Kidney tubule cell (primary cell): Measurements from ENCODE around the gene VOPP1.
"Not testable (repeated sequence)": the region's sequence is repeated elsewhere in the genome, so short reads cannot be mapped to it uniquely, and the experiment has no call there.

Experiments
- DNase-seq: peaks from one replicate; pipeline ENCODE4 v3.0.0-alpha.2; 2018; ENCODE audit warnings: low spot score

Gene VOPP1, protein sequence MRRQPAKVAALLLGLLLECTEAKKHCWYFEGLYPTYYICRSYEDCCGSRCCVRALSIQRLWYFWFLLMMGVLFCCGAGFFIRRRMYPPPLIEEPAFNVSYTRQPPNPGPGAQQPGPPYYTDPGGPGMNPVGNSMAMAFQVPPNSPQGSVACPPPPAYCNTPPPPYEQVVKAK

DNA sequence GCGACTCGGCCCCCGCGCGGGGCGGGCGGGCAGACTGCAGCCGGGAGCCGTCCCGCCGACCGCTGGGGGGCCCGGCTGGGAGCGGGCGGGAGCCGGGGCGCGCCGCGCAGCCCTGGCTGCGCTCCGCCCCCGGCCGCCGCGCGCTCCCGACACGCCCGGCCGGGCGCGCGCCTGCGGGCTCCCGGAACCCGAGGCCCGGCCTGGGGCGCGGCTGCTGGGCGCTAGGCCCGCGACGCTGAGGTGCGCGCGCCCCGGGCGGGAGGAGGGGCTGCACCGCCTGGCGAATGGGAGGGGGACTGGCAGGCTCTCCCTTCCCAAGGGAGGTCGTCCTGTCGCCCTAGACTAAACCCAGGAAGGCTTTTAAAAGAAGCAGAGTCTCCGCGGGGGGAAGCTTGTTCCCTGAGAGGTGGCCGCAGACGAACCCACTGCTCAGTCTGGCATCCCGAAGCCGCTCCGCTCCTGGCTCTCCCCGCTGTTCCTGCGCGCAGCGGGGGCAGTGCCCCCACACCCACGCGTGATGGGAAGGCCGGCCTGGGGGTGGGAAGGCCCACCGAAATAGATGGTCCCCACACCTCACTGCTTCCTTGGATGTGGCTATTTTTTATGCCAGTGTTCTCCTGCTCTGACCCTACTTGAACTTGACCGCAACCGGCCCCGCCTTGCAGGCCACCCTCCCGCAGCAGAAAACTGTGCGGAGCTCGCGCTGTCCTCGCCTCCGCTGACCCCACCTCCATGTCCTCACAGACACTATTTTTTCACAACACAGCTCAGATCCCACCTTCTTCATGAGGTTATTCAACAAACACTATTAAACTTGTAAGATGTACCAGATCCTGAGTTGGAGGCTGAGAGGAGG lies at the start of gene VOPP1:
VOPP1 (minus strand) TSS at position 125 of the 856 bp plus-strand sequence. CDS start 178 bp downstream, outside the sequence.
- DNase-seq = peak; percentile 81

DNA sequence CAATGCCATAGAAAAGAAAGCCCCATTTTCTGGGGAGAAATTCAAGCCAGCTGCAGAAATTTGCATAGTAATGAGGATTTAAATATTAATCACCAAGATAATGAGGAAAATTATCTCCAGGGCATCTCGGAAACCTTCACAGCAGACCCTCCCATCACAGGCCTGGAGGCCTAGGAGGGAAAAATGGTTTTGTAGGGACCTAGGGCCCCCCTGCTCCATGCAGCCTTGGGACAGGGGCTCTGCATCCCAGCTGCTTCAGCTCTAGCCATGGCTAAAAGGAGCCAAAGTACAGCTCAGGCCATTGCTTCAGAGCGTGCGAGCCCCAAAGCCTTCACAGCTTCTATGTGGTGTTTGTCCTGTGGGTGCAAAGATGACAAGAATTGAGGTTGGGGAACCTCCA lies 46.6 kb upstream of the VOPP1 start:
- no peak for DNase-seq

DNA sequence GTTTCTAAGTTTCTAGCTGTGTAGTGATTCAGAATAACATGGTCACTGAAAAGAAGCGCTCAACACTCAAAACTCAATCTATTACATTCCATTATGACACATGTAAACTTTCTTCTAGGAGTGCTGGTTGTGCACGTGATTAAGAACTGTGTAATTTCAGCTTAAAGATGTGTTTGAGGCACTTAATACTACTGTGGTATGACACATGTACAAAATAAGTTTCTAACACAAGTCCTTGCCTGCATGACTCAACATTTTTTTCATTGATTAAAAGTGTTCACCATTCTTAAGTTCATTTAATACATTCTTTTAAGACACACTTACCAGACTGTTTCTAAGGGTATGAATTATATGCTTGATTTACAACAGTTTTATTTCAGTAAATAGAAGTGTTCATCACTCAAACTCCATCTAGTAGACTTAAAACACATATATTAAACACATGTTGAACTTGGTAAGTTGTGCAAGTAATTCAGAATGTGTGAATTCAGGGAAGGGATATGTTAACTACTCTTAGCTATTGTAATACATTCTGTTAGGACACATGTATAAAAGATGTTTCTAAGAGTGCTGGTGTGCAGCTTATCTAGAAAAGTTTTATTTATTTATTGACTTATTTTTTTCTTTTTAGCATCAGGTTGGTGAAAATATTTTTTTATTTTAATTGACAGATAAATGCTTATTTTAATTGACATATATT lies 42.2 kb upstream of the VOPP1 start:
- DNase-seq = not testable (repeated sequence)

DNA sequence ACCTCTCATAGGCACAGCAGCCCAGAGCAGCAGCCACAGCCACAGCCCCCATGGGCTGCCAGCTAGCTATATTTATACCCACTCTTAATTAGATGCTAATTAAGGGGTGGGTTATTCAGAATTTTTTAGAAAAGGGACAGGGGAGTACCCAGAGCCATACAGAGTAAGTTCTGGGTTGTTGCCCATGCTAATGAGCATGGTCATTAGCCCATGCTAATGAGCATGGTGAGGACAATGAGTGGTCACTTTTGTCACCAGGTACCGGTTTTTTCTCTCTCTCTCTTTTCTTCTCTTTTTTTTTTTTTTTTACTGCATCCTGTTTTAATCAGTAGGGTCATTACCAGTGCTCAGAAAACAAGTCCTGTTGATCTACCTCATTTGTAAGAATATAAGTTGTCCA lies 37.4 kb upstream of the VOPP1 start:
- not testable (repeated sequence) for DNase-seq

DNA sequence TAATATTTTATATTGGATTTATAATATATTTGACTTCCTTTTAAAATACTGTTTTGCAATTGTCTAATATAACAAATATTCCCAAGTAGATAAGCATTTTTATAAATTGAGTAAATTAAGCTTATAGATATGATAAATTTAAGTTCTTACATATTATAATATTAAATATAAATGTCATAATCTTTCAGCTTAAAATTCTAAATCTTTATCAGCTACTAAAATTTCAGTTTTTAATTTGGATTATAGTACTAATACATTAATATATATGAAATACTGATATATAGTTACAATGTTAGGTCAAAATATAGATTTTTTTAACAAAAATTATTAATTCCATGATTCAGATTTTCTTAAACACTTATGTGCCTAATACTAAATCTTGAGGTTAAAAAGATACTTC lies 33.4 kb upstream of the VOPP1 start:
- DNase-seq = not testable (repeated sequence)

DNA sequence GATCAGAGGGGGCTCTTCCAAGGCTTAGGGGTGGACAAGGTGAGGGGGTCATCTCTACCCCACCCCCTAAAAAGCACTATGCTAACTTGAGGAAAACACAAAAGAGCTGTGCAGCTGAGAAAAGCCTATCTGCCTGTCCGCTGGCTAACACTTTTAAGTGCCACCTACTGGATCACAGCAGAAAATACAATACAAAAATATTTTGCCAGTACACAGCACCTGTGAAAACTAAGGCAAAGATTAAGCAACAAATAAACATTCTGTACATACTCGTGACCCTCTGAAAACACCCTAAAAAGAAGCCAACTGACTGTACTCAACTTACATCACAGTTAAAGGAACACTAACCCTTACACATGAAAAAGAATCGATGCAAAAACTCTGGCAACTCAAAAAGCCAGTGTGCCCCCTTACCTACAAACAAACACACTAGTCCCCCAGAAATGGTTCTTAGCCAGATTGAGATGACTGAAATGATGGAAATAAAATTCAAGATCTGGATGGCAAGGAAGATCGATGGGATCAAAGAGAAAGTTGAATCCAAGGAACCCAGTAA lies 25.7 kb upstream of the VOPP1 start:
- DNase-seq = peak; percentile 35

DNA sequence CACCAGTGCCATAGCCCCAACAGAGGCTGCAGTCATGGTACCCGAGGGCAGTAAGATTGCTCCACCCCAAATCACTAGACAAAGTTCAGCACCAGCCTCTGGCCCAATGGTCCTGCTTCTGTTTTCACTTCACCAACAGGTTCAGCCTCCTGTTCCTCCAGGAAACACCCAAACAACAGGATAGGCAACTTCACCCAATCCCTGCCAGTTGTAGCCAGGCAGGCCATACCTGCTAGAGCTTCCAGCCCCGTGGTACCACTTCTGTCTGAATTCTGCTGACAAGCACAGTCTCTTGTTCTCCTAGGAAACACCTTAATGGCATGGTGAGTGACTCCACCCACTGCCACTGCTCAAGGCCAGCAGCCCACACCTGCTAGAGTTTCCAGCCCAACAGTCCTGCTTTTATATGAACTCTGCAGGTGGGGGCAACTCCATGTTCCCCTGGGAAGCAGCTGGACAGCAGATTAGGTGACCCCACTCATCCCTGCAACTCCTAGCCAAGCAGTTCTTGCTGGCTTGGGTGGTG lies 25.0 kb upstream of the VOPP1 start:
- not testable (repeated sequence) for DNase-seq

DNA sequence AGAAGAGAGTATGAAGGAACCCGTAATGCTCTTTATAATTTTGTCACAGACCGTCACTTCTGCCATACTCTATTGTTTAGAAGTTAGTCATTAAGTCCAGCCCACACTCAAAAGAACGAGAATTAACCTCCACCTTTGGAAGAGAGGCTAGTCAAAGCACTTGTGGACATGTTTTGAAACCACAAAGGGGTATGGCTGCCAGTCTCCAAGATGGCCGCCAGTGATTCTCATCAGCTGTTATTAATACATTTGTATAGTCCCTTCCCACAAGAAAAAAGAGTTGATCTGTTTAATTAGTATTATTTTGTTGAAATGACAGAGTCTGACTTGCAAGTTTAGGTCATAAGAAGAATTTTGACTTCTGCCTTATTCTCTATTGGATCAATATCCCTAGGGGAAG lies 23.2 kb upstream of the VOPP1 start:
- DNase-seq = no peak

DNA sequence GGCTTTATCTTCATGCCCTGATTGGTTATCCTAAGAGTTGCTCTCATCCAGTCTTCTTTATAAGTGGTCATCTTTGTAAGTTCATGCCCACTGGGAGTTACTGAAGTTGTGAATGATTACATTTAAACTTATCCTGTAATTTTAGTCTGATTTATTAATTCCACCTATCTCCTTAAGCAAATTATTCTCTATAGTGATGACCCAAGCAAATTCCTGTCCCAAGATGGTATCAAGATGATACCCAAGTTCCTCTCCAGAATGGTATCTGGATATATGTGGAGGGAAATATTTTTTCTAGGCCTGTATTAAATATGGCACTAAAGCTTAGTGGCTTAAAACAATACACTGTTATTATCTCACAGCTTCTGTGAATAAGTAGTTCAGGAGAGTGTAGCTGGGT lies 22.6 kb upstream of the VOPP1 start:
- DNase-seq = no peak

DNA sequence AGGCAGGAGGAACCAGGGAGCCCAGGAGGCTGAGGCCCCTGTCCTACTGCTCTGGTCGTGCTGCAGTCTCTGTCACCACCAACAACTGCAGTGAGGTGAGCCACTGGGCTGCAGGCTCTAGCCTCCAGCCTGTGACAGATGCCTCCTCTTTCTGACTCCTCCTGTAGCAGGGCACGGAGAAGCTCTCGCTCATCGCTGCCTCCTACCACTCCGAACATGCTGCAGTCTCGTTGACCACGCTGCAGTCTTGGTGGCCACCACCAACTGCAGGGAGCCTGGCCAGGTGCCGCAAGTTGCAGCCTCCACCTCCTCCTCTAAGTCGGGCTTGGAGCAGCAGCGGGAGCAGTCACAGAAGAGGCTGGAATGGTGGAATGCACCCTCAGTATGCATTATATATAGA lies 22.1 kb upstream of the VOPP1 start:
- DNase-seq = no peak

DNA sequence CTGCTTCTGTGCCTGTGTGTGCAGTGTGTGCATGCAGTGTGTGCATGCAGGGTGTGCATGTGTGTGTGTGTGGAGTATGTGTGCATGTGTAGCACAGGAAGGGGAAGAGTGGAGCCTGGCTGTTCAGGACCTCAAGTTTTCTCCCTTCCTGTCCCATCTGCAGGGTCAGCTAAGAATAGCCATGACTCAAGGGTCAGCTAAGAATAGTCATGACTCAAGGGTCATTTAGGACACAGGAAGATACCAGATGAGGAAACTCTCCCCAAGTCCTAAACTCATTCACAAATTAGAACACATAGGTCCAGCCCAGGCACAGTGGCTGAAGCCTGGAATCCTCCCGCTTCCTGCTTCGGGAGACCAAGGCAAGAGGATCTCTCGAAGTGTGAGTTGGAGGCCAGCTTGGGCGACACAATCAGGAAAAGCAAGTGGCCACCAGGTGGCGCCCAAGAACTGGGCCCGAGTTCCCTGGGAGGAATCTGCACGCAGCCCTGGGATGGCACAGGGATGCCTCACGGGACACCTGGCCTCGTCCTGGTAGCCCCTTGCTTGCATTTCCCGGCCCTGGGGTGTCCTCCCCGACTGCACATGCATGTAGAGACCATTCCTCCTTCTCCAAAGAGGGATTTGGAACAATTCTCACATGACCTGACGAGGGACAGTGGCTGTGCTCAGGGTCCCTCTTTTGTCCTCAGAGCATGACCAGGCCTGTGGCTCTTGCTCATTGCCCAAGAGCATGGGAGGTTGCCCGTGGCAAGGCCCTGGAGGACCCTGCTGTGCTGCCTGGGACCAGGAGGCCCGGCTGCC lies 21.4 kb upstream of the VOPP1 start:
- peak; percentile 61 for DNase-seq

DNA sequence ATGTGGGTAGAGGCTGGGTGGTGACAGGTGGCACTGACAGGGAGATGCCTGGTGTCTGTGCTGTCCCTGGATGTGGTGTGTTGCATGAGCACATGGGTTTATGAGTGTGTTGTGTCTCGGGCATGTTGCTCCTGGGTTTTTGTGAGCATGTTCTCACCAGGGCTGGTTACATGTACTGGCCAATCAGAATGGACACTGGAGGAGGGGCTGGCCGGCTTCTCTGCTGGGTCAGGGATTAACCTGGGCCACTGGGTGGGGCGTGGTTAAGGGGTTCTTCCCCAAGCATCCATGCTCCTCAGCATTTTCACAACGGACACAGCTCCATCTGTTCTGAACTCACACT lies 20.8 kb upstream of the VOPP1 start:
- DNase-seq = no peak

DNA sequence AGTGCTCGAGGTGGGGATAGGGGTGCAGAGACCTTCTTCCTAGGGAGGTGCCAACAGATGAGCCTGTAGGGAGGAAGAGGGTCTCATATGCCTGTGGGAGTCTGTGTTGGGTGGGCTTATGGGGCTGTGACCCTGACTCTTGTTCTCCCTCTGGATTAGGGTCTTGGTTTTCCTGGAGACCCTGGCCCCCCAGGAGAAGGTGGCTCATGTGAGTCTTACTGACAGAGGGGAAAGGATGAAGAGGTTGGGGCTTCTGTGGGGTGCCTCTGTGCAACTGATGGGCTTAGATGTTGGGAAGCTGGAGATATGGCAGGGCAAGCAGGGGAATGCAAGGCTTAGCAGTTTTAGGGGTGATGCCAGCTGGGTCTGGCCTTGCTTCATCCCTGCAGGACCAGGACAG lies 20.2 kb upstream of the VOPP1 start:
- no peak for DNase-seq

DNA sequence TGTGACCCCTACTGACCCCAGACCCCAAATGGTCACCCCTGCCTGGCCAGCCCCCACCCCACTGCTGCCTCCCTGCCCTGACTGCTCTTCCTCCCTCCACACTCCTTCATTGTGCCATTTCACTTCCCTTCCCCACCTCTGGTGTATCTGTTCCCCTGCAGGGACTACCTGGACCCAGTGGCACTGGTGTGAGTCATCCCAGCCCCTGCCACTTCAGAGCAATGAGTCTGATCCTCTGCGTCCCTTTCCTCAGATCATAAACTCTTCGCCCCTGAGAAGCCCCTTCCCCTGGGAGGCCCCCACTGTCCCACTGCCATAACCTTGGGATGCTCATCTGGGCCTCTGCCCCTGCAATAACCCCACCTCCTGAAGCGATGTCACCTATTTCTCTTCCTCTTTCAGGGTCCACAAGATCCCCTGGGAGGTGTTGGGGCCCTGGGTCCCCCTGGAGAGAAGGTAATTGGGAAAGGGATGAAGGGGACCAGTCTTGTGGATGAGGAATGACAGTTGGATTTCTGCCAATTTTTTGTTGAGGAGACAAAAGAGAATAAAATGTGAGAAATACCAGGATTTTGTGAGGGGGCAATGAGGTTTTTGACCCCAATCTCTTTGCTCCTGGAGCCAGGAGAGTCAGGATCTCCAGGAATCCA lies 19.1 kb upstream of the VOPP1 start:
- DNase-seq = no peak

DNA sequence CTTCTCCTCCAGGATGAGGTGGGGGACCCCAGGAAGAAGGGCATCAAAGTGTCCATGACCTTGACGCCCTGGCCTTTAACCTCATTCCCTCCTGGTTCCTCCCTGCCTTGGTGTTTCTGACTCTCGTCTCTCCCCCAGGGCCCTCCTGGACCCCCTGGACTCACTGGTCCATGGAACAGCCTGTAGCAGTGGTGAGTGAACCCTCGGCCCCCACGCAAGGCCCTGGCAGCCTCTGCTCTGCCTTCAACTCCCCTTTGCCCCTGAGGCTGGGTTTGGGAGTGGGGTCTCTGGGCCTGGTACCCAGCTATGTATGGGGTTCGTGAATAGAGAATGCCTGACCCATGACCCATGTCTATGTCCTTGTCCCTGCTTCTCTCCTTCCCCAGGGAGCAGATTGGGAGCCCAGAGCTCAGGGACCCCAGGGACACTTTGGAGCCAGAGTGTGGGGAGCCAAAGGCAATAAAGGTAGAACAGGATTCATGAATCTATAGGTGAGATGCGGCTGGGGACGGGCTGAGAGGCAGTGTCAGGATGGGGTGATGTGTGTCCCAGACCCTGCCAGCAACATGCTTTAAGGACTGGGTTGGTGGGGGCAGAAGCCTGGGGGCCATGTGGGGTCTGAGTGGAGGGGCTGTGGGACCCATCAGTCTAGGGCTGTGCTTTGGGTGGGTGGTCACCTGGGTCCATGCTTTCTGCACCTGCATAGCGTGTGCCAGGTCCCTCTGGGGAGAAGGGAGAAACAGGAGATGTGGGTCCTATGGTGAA lies 18.4 kb upstream of the VOPP1 start:
- DNase-seq = no peak

DNA sequence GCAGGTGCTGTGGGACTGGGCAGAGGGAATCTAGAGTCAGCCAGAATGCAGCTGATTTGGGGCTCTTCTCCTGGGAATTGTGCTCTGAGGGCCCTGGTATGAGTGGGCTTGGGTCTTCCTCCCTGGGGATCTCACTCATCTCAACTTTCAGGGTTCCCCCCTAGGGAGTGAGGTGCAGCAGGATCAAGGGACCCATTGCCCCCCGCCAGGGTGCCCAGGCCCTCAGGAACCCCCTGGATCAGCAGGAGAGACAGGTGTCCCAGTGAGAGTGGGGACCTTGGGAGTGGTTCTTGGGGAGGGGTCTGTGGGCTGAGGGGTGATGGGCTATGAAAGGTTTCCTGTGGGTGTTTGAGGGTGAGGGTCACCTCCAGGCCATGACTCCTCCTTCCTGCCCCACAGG lies 17.6 kb upstream of the VOPP1 start:
- no peak for DNase-seq

DNA sequence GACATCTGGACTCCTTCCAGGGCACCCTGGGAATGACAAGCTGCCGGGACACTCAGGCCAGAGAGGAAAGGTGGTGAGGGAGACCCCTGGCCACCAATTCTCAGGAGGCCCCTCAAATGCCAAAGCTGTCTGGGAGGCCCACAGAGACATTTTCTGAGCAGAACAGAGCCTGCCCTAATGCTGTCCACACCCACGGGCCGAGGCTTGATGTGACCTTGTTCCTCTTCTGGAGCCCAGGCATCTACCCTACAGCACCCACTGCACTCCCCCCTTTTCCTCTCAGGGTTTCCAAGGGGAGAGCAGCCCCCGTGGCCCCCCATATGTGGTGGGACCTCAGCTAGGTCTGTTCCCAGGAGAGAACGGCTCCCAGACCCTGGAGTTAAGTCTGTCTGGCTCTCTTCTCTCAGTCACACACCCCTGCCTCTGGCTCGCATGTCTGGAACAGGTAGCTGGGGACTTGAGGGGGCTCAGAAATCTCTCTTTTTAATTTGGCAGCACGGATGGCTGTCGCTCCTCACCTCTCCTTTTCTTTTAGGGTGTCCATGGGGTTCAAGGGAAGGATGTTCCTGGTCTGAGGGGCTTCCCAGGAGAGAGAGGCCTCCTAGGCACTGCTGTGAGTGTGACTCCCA lies 16.8 kb upstream of the VOPP1 start:
- DNase-seq = no peak

DNA sequence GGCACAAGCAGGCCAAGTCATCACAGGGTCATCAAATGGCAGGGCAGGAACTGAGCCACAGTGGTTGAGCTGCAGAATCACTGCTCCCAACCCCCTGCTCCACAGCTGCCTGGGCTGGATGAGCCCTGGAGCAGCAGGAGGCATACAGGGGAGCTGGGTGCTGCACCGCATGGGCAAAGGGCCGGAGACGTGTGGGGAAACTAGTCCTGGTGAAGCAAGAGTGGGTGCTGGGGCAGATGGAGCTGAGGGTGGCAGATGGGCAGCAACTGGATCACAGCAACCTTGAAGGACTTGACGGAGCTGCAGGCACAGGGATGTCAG lies 16.0 kb upstream of the VOPP1 start:
- no peak for DNase-seq

DNA sequence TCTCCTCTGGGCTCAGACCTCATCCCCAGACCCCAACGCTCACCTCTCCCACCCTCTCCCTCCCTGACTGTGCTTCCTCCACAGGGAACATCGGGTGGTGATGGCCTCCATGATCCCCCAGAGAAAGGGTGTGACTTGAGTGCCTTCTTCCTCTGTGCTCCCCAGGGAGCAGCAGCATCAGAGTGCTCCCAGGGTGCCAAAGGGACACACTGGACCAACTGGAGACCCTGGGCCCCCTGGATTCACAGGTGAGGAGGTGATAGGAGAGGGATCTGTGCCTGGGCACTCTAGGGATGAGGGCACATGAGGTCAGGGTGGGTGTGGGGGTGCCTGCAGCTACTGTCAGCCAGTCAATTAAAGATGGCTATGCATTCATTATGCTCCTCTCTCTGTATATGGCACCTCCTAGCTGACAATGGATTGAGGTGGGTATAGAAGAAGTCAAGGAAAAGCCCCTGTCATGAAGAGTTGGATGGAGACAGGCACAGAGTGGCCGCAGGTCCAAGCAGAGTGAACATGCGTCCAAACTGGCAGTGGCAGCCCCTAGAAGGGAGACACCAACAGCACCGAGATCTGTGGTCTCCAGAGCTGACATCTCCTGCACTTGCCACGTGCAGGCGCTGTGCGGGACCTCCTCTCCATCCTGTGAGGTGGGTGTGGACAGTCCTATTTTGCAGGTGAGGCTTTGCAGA lies 15.5 kb upstream of the VOPP1 start:
- no peak for DNase-seq

DNA sequence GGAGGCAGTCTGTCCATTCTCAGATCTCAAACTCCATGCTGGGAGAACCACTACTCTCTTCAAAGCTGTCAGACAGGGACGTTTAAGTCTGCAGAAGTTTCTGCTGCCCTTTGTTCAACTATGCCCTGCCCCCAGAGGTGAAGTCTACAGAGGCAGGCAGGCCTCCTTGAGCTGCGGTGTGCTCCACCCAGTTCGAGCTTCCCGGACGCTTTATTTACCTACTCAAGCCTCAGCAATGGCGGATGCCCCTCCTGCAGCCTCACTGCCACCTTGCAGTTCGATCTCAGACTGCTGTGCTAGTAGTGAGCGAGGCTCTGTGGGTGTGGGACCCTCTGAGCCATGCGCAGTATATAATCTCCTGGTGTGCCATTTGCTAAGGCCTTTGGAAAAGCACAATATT lies 10.4 kb upstream of the VOPP1 start:
- not testable (repeated sequence) for DNase-seq
